GM19372 (cell line): Measurements from ENCODE around the gene IGFBP4.

Experiments
- ATAC-seq: cut with Tn5 transposase; IDR thresholded peaks from one replicate; pipeline ENCODE4 v1.9.1; 2021; ENCODE audit warnings: mild to moderate bottlenecking, low read depth, moderate library complexity; ENCODE audit not compliant: unreplicated experiment

IGFBP4 gene

GRCh38 chr17:40430272-40431230 is 12.7 kb upstream of the IGFBP4 start:
- no peak for ATAC-seq

GRCh38 chr17:40431231-40431602 is 12.0 kb upstream of the IGFBP4 start:
- no peak for ATAC-seq

- no peak for ATAC-seq
Measured at GRCh38 chr17:40432864-40433528, 10.3 kb upstream of the IGFBP4 start.

GRCh38 chr17:40433551-40434415 is 9.5 kb upstream of the IGFBP4 start:
- no peak for ATAC-seq

- ATAC-seq, result no peak
Measured at GRCh38 chr17:40436636-40437035, 6.6 kb upstream of the IGFBP4 start.

- no peak for ATAC-seq
Measured at GRCh38 chr17:40437095-40437732, 6.0 kb upstream of the IGFBP4 start.

GRCh38 chr17:40440166-40440565 is 3.1 kb upstream of the IGFBP4 start:
- ATAC-seq, result no peak

GRCh38 chr17:40442392-40443195 is 656 bp upstream of the IGFBP4 start:
- ATAC-seq, result no peak

GRCh38 chr17:40443988-40444899 is 994 bp downstream of the IGFBP4 start:
- ATAC-seq, result no peak

GRCh38 chr17:40445751-40446468 is 2.7 kb downstream of the IGFBP4 start:
- ATAC-seq, result no peak

- no peak for ATAC-seq
Measured at GRCh38 chr17:40447148-40447644, 3.9 kb downstream of the IGFBP4 start.

GRCh38 chr17:40447806-40448205 is 4.6 kb downstream of the IGFBP4 start:
- no peak for ATAC-seq

GRCh38 chr17:40448213-40448638 is 5.0 kb downstream of the IGFBP4 start:
- no peak for ATAC-seq

- no peak for ATAC-seq
Measured at GRCh38 chr17:40448639-40449261, 5.5 kb downstream of the IGFBP4 start.

- ATAC-seq, result no peak
Measured at GRCh38 chr17:40450175-40450574, 6.9 kb downstream of the IGFBP4 start.

- ATAC-seq, result no peak
Measured at GRCh38 chr17:40451420-40451819, 8.2 kb downstream of the IGFBP4 start.

GRCh38 chr17:40452216-40452787 is 9.1 kb downstream of the IGFBP4 start:
- no peak for ATAC-seq
